HFF-Myc (cell line): ENCODE measurements around the gene SMCHD1.
"Not testable (repeated sequence)": the region's sequence is repeated elsewhere in the genome, so short reads cannot be mapped to it uniquely, and the experiment has no call there.

ENCODE experiments used
- DNase-seq: peaks from one replicate; pipeline ENCODE4 v3.0.0-alpha.2; 2011; ENCODE audit warnings: low read depth; ENCODE audit errors: extremely low read depth
- H3K4me3 ChIP-seq: replicated peaks from 2 replicates; pipeline ENCODE4 v1.5.1; 2011; ENCODE audit warnings: low read depth, mild to moderate bottlenecking, control low read depth, low read length
- TF ChIP-seq, protein P1 (sequence below): IDR thresholded peaks from 2 replicates; pipeline ENCODE4 v1.5.1; 2012; ENCODE audit warnings: mild to moderate bottlenecking, low read depth, low read length, control low read depth; ENCODE audit errors: missing control alignments

The SMCHD1 gene

DNA sequence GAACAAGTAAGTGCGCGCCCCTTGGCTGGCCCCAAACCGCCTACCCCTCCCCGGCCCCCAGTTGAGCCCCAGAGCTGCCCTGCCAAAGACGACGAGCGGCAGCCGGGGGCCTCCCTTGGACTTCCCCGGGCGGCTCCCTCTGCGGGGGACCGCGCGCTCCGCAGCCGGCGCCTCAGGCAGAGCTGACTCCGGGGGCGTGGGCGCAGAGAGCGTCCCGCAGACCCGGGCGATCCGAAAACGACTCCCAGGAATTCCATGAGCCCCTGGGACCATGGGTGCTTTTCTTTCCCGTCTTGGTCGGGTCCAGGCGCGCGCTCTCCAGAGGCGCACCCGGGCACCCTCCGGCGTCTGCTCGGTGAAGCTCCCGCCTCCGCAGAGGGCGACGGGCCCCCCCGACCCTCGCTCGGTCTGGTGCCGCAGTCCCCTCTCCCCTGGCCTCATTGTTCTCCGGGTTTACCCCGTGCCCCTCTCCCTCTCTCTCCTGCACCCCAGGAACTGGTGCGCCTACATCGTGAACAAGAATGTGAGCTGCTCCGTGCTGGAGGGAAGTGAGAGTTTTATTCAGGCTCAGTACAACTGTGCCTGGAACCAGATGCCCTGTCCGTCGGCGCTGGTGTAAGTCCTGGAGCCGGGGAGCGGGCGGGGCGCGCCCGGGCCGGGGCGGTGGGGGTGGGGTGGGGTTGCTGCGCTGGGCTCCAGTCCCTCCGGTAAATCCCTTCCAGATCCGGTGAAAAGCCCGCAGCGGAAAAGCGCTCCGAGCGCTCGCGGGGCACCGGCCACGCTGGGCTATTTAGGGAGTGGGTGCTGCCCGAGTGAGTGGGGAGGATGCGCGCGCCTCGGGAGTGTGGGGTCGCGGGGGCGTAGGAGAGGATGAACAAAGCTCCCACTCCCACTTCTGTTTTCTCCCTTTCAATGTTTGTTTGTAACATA is 192.1 kb downstream of the SMCHD1 start:
- no peak for DNase-seq
- peak overlapping the region; percentile 53 for H3K4me3 ChIP-seq

DNA sequence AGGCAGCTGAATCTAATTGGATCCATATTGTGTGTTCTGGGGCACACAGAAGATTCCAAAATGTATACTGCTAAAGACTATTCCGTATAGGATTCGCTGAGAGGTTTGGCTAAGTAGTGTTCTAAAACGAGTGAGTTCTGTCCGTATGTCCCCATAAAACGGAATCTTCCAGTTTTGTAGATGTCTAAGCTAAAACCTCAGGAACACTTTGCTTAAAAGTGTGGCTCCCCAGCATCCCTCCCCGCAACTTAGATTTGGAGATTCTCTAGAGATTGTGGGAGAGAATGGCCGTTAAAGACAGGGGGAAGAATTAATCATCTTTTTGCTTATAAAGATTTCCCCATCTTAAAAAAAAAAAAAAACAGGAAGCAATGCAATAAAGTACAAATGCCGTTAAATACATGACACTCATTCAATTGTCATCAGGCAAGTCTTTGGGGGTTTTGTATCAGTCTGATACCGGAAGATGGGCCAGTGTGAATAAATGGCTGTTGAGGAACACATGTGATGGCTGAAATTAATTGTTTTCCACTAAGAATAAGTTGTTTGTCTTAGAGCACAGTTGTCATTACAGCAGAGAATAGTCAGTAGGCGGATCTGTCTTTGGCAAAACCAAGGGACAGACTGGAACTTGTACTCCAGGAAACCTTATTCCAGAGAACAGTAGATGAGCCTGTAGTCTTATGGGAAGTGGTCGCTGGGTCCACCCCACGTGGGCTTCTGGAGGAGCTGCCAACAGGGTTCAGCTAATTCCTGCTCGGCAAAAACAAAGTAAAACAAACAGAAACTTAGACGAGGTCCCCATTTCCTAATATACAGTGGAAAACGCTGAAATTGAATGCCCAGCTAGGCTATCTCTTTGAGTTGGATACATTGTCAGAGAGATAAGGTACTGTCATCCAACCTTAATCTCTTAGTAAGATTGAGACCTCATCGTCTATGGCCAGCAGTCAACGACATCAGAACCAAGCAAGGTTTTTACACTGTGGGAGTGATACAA is 193.0 kb downstream of the SMCHD1 start:
- TF ChIP-seq, protein P1, sequence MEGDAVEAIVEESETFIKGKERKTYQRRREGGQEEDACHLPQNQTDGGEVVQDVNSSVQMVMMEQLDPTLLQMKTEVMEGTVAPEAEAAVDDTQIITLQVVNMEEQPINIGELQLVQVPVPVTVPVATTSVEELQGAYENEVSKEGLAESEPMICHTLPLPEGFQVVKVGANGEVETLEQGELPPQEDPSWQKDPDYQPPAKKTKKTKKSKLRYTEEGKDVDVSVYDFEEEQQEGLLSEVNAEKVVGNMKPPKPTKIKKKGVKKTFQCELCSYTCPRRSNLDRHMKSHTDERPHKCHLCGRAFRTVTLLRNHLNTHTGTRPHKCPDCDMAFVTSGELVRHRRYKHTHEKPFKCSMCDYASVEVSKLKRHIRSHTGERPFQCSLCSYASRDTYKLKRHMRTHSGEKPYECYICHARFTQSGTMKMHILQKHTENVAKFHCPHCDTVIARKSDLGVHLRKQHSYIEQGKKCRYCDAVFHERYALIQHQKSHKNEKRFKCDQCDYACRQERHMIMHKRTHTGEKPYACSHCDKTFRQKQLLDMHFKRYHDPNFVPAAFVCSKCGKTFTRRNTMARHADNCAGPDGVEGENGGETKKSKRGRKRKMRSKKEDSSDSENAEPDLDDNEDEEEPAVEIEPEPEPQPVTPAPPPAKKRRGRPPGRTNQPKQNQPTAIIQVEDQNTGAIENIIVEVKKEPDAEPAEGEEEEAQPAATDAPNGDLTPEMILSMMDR, result no peak
- no peak for DNase-seq
- peak overlapping the region; percentile 53 for H3K4me3 ChIP-seq

More for the DNA sequence above, 192.1 kb downstream of the SMCHD1 start:
- TF ChIP-seq, protein P1, result no peak

DNA sequence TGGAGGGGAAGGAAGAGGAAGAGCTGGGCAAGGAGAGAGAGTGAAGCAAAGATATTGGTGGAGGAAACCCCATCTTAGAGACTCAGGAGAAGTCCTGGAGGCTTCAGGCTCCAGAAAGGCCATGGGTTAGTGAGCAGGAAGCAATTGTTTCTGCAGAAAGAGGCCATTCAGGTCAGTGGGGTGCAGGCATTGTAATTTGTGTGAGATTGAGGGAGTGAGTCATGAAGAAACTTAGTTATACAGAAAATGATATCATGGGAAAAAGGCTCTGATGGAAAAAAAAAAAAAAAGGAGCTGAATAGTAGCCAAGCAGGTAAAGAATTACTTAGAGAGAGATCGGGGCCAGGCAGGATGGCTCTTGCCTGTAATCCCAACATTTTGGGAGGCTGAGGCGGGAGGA is 195.3 kb downstream of the SMCHD1 start:
- TF ChIP-seq, protein P1, result no peak
- no peak overlapping the region for H3K4me3 ChIP-seq
- no peak for DNase-seq

DNA sequence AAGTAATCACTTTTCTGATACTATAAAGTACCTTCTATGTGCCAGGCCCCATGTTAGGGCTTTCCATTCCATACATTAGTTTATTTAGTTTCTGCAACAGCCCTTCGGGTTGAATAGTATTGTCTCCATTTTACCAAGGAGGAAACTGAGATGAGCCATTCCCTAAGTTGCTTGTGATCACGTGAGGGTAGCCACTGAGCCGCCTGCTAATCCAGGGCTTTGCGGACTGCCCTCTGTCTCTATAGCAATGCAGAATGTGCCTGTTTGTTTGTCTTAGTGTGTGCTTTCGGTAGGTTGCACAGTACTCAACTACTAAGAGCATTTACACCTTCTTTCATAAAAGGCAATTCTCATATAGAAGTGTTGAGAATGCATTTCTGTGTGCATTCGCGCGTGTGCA is 196.2 kb downstream of the SMCHD1 start:
- TF ChIP-seq, protein P1, result no peak
- no peak for DNase-seq
- no peak overlapping the region for H3K4me3 ChIP-seq

DNA sequence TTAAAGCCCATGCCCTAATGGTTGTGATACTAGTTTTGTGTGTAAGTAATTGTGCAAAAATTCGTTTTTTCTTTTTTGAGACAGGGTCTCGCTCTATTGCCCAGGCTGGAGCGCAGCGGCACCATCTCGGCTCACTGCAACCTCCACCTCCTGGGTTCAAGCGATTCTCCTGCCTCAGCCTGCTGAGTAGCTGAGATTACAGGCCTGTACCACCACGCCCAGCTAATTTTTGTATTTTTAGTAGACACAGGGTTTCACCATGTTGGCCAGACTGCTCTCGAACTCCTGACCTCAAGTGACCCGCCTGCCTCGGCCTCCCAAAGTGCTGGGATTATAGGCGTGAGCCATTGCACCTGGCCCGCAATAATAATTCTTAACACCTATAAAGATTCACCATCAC is 196.9 kb downstream of the SMCHD1 start:
- not testable (repeated sequence) for H3K4me3 ChIP-seq, DNase-seq

DNA sequence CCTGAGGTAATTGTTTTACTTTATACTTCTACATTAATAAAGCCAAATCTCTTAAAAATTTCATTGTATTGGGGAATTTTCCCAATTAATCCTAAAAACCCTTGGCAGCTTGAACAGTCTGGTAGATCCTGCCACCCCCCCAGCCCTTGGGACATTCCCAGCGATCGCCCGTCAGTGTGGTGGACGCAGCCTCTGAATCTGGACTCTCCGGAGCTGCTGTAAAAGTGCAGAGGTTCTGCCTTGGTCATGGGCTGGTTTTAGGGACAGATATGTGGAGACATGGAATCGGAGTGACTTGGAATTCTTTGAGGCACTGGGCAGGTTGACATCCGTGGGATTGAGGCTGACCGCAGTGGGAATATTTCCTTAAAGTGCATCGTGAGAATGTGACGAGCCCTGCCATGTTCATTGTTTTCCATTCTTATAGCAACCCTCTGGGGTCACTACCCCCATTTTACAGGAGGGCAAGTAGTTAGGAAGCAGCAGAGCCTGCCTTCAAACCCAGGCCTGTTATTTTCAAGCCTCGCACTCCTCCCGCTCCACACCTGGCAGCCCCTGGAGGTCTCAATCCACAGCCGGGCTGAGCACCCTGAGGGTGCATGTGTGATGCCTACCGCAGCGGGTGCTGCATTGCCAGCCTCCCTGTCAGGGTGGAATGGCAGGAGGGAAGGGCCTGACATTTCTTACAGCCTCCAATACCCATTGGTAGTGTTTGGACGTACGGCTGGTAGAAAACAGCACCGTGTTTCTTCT is 197.8 kb downstream of the SMCHD1 start:
- DNase-seq, result no peak
- H3K4me3 ChIP-seq, result no peak overlapping the region
- TF ChIP-seq, protein P1, result no peak
